Lower lobe of right lung (tissue), 2 donors: Measurements from ENCODE around the gene CENPA. TPM values are rescaled to one million over a fixed set of nuclear protein-coding genes. Genes with fewer than 3 reads are reported as not detected.

Experiments used
- ATAC-seq, 2 donors: fragments of 200-7000 bp; cut with Tn5 transposase; one replicate each; pipeline ENCODE4 v1.9.1; 2020 to 2022; ENCODE audit warnings: mild to moderate bottlenecking in 2 of 2, moderate library complexity in 2 of 2
- DNase-seq: peaks from one replicate; pipeline ENCODE4 v3.0.0-alpha.2; 2020
- H3K27ac ChIP-seq: fragments of 200-600 bp; one replicate; pipeline ENCODE4 v1.8.0; 2022
- H3K27me3 ChIP-seq: fragments of 200-600 bp; one replicate; pipeline ENCODE4 v1.8.0; 2022; ENCODE audit warnings: low read depth
- H3K36me3 ChIP-seq: fragments of 200-600 bp; one replicate; pipeline ENCODE4 v1.8.0; 2022; ENCODE audit warnings: mild to moderate bottlenecking
- H3K4me1 ChIP-seq: fragments of 200-600 bp; one replicate; pipeline ENCODE4 v1.8.0; 2022
- H3K4me3 ChIP-seq: fragments of 200-600 bp; one replicate; pipeline ENCODE4 v1.8.0; 2022; ENCODE audit warnings: mild to moderate bottlenecking
- H3K9me3 ChIP-seq: fragments of 200-600 bp; one replicate; pipeline ENCODE4 v1.8.0; 2022
- intact Hi-C: fragments of 100-400 bp; cut with DNase I; formaldehyde crosslinking; loops from one replicate; pipeline ENCODE4 v1.11.0; 2022
- long read RNA-seq: library from polyadenylated mRNA; unstranded; transcript quantifications from one replicate; pipeline ENCODE4 v2.0.0, GENCODE V29; 2021
- total RNA-seq: library from RNA; stranded (reverse); fragmentation: NEBNext Ultra II Directional; extraction: Animal tissue kit (Norgen Biotek cat#: 25700); gene quantifications from one replicate; pipeline ENCODE4 v1.2.1, GENCODE V29; 2021
- TF ChIP-seq, protein P1 (sequence below): fragments of 200-600 bp; IDR thresholded peaks from one replicate; pipeline ENCODE4 v1.8.0; 2022; ENCODE audit warnings: antibody characterized with exemption, mild to moderate bottlenecking
- donor health status: DM: no; HTN: yes; CAD: no; lungs with severe emphysema.

CENPA gene
- total RNA-seq, result 1.7 TPM
- long read RNA-seq, partial matches to known transcripts, result 0 of 12 reads
- long read RNA-seq, other reads (novel, unspliced or antisense), result 10 of 12 reads

DNA sequence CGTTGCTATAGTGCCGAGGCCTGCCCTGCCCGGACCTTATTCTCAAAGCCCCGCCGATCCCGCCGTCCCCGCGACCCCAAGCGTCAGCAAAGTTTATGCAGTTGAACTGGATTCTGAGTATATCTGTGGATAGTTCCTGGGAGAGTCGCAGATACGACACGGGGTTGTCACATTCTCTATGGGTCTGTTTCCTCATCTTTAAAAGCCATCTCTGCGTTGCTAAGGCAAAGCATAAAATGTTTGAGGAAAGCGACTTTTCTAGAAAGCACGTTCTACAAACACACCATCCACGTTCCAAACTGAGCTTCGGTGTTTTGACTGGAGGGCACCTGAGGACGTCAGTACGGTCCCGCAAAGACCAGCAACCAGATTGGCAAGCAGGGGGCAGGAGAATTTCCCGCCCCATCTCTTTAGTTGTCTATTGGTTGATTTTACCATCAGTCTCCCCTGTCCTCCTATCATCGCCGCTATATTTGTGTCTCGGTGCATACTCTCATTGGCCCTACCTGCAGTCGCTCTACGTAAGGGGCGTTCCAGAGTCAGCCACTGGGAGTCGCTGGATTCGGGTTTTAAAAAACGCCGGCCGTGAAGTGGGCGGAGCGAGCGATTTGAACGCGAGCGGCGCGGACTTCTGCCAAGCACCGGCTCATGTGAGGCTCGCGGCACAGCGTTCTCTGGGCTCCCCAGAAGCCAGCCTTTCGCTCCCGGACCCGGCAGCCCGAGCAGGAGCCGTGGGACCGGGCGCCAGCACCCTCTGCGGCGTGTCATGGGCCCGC is at the start of gene CENPA:
Gene CENPA (plus strand): TSS at position 626 of the 776 bp plus-strand sequence. CDS start 141 bp downstream, at position 767.
- Histone ChIP-seq H3K4me1 (peaks cover 9% of the 10 kb centered on the region), H3K4me3 (peak within 1 kb of the TSS; percentile 90), H3K9me3 (no peaks in the 10 kb centered on the region), H3K27ac (peak within 1 kb of the TSS; percentile 41), H3K36me3 (peaks cover 9% of the 10 kb centered on the region), H3K27me3 (no peaks in the 10 kb centered on the region)
- DNase-seq (peak; percentile 98), ATAC-seq (peak; percentile 100)
- intact Hi-C loops, result no loop called here
- TF ChIP-seq, protein P1, sequence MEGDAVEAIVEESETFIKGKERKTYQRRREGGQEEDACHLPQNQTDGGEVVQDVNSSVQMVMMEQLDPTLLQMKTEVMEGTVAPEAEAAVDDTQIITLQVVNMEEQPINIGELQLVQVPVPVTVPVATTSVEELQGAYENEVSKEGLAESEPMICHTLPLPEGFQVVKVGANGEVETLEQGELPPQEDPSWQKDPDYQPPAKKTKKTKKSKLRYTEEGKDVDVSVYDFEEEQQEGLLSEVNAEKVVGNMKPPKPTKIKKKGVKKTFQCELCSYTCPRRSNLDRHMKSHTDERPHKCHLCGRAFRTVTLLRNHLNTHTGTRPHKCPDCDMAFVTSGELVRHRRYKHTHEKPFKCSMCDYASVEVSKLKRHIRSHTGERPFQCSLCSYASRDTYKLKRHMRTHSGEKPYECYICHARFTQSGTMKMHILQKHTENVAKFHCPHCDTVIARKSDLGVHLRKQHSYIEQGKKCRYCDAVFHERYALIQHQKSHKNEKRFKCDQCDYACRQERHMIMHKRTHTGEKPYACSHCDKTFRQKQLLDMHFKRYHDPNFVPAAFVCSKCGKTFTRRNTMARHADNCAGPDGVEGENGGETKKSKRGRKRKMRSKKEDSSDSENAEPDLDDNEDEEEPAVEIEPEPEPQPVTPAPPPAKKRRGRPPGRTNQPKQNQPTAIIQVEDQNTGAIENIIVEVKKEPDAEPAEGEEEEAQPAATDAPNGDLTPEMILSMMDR, result peak; percentile 40

DNA sequence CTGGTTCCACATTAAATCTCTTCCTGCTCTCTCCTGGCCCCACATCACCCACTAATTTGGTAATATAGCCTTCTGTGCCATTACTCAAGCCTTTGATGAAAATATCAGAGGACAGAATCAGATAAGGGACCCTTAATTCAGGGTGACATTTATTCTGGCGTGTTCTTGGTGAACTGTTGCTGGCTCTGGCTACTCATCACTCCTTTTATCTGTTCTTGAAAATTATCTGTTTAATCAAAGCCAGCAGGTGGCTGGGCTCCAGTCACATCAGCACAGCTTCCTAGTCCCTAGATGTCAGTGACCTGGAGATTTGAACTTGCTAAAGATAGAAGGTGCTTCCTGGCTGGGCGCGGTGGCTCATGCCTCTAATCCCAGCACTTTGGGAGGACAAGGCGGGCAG is 48.6 kb upstream of the CENPA start:
- DNase-seq (no peak), ATAC-seq (no peak)
- H3K27me3 ChIP-seq, result no peaks in the 10 kb centered on the region
- TF ChIP-seq, protein P1, result no peak
- H3K9me3 ChIP-seq, result no peaks in the 10 kb centered on the region
- H3K27ac ChIP-seq, result no peak overlapping the region
- H3K36me3 ChIP-seq, result no peaks in the 10 kb centered on the region
- H3K4me1 ChIP-seq, result peaks cover 7% of the 10 kb centered on the region
- no peak overlapping the region for H3K4me3 ChIP-seq
- intact Hi-C loops, result no loop called here

DNA sequence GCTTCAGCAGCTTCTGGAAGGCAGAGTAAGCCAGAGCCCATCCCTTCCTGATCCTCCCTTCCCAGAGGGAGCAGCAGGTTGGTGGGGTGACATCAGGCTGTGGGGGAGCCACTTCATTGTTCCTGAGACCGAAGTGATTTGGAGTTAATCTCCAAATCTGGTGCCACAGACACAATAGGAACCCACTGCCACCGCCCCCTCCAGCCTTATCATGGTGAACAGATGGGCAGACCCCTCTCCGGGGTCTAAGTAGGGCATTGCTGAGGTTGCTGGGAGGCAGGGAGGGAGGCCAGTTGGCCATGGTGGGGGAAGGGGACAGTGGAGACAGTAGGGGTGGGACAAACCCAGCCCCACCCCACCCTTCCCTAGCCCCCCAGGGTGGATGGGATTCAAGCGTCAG is 47.4 kb upstream of the CENPA start:
- H3K4me1 ChIP-seq, result peaks cover 7% of the 10 kb centered on the region
- H3K4me3 ChIP-seq, result no peak overlapping the region
- ATAC-seq (no peak), DNase-seq (no peak)
- no peaks in the 10 kb centered on the region for H3K36me3 ChIP-seq
- H3K9me3 ChIP-seq, result no peaks in the 10 kb centered on the region
- intact Hi-C loops, result no loop called here
- no peak overlapping the region for H3K27ac ChIP-seq
- H3K27me3 ChIP-seq, result no peaks in the 10 kb centered on the region
- TF ChIP-seq, protein P1, result no peak

DNA sequence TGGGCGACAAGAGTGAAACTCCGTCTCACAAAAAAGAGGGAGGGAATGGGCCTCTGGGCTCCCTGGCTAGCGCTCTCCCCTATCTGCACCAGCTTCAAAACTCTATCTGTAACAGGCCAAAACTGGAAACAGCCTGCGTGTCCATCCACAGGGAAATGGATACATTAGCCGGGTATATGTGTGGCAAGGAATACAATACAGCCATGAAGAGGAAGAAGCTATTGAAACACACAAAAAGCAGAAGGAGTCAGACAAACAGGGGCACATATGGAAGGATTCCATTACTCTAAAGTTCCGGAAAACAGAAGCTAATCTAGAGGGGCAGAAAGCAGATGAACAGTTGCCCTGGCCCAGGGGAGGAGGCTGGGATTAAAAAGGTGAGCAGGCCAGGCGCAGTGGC is 46.3 kb upstream of the CENPA start:
- Histone ChIP-seq H3K4me3 (no peak overlapping the region), H3K27me3 (no peaks in the 10 kb centered on the region), H3K36me3 (no peaks in the 10 kb centered on the region), H3K9me3 (no peaks in the 10 kb centered on the region), H3K27ac (no peak overlapping the region), H3K4me1 (peaks cover 7% of the 10 kb centered on the region)
- TF ChIP-seq, protein P1, result no peak
- ATAC-seq (no peak), DNase-seq (no peak)
- intact Hi-C loops, result no loop called here

DNA sequence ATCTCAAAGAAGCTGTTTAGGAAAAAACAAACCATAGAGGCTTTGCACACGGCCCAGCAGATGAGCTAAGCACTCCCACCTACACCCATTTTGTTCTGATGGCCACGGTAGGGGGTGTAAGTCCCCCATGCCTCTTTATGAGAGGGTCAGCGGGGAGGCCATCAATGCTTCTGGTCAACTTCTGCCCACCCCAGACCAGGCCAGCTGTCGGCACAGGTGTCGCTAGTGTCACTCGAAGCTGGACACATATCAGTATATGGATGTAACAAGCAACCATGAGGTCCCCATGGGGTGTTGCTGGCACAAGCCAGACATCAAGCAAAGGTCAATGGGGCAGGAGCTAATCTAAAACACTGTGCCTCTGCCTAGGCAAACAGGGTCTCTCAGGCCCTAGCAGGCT is 45.5 kb upstream of the CENPA start:
- Histone ChIP-seq H3K4me3 (no peak overlapping the region), H3K36me3 (no peaks in the 10 kb centered on the region), H3K4me1 (peaks cover 7% of the 10 kb centered on the region), H3K27ac (no peak overlapping the region), H3K9me3 (no peaks in the 10 kb centered on the region), H3K27me3 (no peaks in the 10 kb centered on the region)
- TF ChIP-seq, protein P1, result no peak
- ATAC-seq, result no peak
- DNase-seq, result no peak
- intact Hi-C loops, result loop anchor here (5.0 kb wide), 1 partner anchor 133 kb away; no protein-coding TSS in a partner anchor
